Renal pelvis (tissue), 12 donors: Measurements from ENCODE around the gene MMRN1. TPM values are rescaled to one million over a fixed set of nuclear protein-coding genes. Genes with fewer than 3 reads are reported as not detected.

ENCODE experiments used
- DNase-seq: peaks from one replicate; pipeline ENCODE4 v3.0.0-alpha.2; 2013
- long read RNA-seq, 16 experiments: transcript quantifications; one replicate each; lab custom pipeline, GENCODE V29; 2026
- polyA plus RNA-seq, 3 donors: library from polyadenylated mRNA; unstranded; fragments of 120-200 nt; gene quantifications; one replicate each; pipeline ENCODE4 v1.2.1, GENCODE V29; 2013; ENCODE audit not compliant: insufficient read length in 3 of 3

Gene MMRN1
- 1 to 10 TPM; 1.7 to 5.5 (median 3.0) TPM for polyA plus RNA-seq
- long read RNA-seq, donor 1, full-length matches to known transcripts: 1 of 1 reads
- long read RNA-seq, donor 1, partial matches to known transcripts: 0 of 1 reads
- long read RNA-seq, donor 1, other reads (novel, unspliced or antisense): 0 of 1 reads
- long read RNA-seq, donor 2: 0 reads
- long read RNA-seq, donor 3: 0 reads
- long read RNA-seq, donor 4: 0 reads
- long read RNA-seq, donor 5: 0 reads
- long read RNA-seq, donor 6: 0 reads
- long read RNA-seq, donor 7, full-length matches to known transcripts: 2 of 2 reads
- long read RNA-seq, donor 7, partial matches to known transcripts: 0 of 2 reads
- long read RNA-seq, donor 7, other reads (novel, unspliced or antisense): 0 of 2 reads
- long read RNA-seq, donor 8: 0 reads
- long read RNA-seq, donor 9: 0 reads
- long read RNA-seq, donor 10, full-length matches to known transcripts: 1 of 1 reads
- long read RNA-seq, donor 10, partial matches to known transcripts: 0 of 1 reads
- long read RNA-seq, donor 10, other reads (novel, unspliced or antisense): 0 of 1 reads
- long read RNA-seq, donor 11, full-length matches to known transcripts: 1 of 1 reads
- long read RNA-seq, donor 11, partial matches to known transcripts: 0 of 1 reads
- long read RNA-seq, donor 11, other reads (novel, unspliced or antisense): 0 of 1 reads
- long read RNA-seq, donor 12: 0 reads
- long read RNA-seq, donor 13: 0 reads
- long read RNA-seq, donor 14: 0 reads
- long read RNA-seq, donor 15, full-length matches to known transcripts: 1 of 1 reads
- long read RNA-seq, donor 15, partial matches to known transcripts: 0 of 1 reads
- long read RNA-seq, donor 15, other reads (novel, unspliced or antisense): 0 of 1 reads
- long read RNA-seq, donor 16, partial matches to known transcripts: 0 of 2 reads
- long read RNA-seq, donor 16, other reads (novel, unspliced or antisense): 0 of 2 reads

DNA sequence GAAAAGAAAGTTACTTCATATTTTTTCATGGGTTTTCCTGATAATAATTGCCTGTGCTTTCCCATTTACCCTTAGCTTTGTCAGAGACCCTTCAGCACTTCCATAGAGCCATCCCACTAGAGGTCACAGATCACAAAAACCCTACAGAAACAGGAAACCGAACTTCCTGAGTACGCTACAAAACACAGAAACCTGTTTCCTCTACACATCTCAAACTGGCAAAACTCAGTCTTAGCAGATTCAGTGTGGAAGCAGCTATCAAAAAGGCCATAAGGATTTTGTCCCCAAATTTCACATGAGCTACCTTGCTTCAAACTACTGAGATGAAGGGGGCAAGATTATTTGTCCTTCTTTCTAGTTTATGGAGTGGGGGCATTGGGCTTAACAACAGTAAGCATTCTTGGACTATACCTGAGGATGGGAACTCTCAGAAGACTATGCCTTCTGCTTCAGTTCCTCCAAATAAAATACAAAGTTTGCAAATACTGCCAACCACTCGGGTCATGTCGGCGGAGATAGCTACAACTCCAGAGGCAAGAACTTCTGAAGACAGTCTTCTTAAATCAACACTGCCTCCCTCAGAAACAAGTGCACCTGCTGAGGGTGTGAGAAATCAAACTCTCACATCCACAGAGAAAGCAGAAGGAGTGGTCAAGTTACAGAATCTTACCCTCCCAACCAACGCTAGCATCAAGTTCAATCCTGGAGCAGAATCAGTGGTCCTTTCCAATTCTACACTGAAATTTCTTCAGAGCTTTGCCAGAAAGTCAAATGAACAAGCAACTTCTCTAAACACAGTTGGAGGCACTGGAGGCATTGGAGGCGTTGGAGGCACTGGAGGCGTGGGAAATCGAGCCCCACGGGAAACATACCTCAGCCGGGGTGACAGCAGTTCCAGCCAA lies at the start of gene MMRN1:
Gene MMRN1 (plus strand): TSS at position 206 of the 902 bp plus-strand sequence. CDS start 118 bp downstream, at position 324.
- DNase-seq: no peak

GRCh38 chr4:89847571-89848325 lies 46.9 kb upstream of the MMRN1 start:
- DNase-seq: peak; percentile 4

DNA sequence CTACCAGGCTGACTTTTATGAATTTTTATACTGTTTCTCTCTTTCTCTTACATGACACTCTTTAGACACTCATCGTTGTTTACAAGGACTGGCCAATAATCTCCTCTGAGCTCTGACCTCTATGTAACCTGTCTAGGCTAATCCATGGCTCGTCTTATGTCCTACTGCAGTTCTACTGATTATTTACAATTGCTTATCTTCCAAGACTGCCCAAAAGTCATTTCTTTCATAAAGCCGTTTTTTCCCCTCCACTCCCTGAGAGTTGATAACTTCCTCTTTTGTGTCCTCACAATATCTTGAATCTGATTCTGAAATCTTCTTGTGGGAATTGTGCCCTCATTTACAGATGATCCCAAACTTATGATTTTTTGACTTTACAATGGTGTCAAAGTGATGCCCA lies 39.4 kb upstream of the MMRN1 start:
- no peak for DNase-seq

DNA sequence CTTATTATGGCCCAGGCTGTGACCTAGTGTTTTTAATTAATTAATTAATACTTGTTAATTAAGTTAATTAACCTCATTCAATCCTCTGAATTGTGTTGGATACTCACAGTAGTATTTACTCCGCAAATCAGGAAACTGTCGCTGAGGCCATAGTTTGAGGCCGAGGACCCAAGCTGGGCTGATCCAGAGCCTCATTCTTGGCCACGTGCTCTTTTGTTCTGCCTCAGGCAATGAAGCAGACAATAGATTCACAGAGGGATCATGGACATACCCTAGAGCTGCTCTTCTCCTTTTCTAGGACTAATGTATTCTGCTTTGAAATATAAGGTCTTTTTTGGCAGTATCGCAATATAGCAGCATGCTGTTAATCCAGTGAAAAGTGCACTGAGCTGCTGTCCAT lies 33.7 kb upstream of the MMRN1 start:
- no peak for DNase-seq

- DNase-seq: no peak
These were observed 31.1 kb upstream of the MMRN1 start for GRCh38 chr4:89863533-89863932.

DNA sequence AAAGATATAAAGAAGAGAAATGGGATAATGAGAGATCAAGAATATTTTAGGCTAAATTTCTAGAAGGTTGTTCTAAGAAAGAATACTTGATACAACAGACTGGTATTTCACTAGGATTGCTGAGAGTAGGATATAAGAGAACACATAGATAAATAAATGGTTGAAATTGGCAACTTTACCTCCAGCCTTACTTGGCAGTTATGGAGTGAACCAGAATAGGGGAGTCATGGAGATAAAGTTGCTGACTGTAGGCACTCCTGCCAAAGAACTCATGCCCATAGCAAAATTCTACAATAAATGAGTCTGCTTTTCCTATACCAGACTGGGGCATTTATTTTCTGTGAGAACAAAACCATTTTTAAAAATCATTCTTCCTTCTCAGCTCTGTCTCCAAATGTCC lies 26.4 kb upstream of the MMRN1 start:
- DNase-seq: no peak

DNA sequence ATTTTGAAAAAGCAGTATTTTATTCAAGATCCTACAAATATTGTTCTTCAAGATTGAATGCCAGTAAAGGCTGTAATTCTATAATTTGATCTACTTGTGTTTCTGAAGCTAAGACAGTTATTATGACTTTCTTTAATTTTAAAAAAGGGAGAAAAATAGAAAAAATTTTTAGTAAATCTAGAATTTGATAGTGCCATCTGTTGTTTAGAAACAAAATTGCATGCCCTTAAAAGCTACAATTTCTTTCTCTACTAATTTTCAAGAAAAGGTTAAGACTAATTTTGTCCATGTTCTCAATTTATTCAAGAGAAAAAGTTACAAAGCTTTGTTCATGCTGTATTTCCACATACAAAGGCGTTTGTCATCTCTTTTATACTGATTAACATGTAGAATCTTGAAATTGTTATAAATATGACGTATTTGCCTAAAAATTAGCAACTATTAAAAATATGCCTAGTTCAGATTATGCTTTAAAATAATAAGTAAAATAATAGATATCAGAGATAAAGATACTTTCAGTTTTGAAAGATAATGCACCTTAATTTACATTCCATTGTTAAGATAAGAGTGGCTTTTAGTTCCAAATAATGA lies 25.6 kb upstream of the MMRN1 start:
- DNase-seq: no peak

DNA sequence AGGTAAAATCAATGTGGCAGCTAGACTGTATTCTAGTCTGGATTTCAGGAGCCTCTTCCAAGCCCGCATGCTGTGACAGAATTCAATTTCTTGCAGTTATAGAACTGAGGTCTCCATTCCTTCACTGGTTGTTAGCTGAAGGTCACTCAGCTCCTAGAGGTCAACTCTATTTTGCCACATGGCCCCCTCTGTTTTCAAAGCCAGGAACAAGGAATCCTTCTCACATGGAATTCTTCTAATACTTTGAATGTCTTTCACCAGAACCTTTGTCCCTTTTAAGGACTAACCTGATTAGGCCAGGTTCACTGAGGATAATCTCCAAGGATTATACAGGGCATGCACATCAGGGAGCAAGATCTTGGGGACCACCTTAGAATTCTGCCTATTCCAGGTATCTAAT lies 23.4 kb upstream of the MMRN1 start:
- DNase-seq: no peak

DNA sequence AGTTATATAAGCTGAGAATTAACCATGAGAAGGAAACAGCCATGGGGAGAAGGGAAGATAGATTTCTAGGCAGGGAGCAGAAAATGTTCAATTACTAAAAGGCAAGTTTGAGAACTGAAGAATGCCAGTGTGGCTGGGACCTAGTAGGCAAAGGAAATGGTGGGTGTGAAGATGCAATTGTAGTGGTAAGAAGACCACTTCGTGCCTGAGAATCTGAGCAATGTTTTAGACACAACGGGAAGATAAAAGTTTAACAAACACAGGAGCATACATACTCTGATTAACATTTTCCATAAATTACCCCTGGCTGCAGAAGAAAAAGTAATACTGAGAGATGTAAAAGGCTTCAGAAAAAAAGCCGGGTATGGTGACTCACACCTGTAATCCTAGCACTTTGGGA lies 18.1 kb upstream of the MMRN1 start:
- DNase-seq: no peak

DNA sequence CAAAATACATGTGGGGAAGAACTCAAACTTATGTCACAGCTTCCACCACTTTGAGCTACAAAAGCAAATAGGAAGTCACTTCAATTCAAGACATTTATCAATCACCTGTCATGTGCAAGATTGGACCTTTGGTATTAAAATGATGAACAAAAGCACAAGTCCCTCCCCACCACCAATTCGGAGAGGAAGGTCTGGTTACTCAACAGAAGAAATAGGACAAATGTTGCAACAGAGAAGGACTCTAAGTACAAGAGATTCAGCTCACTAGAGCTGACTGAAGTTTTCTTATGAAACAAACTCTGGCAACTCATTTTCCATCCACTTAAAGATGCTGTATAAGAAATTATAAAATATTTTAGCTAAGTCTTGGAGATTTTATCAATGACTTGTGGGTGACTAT lies 16.0 kb upstream of the MMRN1 start:
- DNase-seq: no peak

DNA sequence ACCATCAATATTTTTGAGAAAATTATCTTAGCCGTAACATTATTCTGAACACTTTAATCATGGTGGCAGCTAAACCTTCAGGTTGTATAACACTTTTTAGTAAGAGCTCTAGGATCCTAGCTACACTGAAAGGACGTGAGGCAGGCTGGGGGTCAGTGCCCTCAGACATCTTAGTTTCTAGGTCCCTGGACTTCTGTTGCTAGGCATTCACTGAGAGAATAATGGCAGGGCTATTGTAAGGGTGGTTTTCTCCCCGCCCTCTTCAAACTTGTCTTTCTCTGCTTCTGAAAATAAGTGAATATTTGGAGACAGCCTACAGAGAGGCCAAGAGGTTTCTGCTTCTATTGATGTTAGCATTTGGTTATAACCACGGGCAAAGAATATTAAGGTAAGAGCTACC lies 15.4 kb upstream of the MMRN1 start:
- no peak for DNase-seq

DNA sequence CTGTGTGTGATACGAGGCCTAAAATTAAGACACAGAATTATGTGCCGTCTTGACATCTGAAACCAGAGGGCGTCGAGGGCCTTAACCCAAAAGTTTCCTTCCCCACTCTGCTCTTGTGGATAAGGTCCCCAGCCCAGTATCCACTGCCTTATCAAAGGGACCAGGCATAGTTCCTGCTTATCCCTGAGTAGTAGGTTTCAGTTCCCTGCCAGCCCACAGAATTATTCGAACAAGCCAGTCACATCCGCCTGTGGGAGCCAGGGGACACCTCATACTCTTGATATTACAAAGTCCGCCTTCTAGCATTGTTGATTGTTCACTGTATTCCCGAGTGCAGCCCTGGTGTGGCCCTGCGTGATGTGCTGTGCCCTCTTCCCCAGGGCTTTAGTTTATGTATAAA lies 5.4 kb upstream of the MMRN1 start:
- no peak for DNase-seq

DNA sequence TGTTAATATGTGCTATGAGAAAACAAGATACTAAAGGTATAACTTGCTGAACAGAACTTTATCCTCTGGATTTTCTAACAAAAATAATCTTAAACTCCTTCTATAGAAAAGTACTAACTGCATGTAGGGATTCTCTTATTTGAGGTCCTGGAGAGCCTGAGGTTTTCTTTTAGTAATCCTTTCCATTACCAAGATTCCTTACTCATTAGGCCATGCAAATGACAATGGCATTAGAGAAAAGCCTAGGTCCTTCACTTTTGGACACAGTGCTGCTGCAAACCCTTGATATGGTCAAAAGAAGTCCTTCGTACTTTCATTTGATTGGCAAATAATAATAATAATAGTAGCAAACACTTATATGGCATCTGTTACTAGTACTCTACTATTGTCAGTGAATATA lies 3.2 kb downstream of the MMRN1 start:
- no peak for DNase-seq

- no peak for DNase-seq
These were observed 3.7 kb downstream of the MMRN1 start for GRCh38 chr4:89898304-89898716.

DNA sequence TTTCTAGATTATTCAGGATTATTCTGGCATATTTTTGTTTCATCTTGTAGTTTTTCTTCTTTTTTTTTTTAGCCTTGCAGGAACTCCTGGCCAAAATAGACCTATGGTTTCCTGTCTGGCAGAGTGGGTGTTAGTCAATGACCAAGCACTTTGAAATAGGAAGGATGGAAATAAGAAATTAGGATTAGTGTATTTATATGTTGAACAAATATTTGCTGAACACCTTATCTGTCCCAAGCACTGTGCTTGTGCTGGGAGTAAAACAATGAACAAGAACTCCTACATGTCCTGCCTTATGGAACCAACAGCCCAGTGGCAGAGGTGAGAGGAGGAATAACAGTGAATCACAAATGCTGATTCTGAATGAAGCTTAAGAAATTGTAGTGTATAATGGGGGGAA lies 4.5 kb downstream of the MMRN1 start:
- DNase-seq: no peak

GRCh38 chr4:89899854-89900253 lies 5.2 kb downstream of the MMRN1 start:
- DNase-seq: no peak

DNA sequence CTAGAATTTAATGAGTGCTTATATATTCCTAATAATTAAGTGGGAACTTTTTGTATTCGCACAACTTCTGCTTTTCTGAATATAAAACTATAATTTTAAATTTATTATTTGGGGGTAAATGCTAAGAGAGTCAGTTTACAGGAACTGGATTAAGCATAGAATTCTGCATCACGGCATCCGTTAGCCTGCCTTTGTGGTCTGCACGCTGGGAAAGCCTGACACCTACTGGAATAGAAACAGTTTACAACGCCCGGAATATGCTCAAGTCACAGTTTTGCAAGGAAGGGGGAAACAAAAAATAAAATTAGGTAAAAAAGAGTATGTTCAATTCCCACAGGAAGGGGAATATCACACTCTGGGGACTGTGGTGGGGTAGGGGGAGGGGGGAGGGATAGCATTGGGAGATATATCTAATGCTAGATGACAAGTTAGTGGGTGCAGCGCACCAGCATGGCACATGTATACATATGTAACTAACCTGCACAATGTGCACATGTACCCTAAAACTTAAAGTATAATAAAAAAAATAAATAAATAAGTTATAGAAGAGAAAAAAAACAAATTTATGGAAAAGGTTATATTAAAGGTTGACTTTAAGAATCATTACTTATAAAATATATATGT lies 7.3 kb downstream of the MMRN1 start:
- peak; percentile 50 for DNase-seq

- DNase-seq: no peak
These were observed 9.9 kb downstream of the MMRN1 start for GRCh38 chr4:89904524-89904923.

DNA sequence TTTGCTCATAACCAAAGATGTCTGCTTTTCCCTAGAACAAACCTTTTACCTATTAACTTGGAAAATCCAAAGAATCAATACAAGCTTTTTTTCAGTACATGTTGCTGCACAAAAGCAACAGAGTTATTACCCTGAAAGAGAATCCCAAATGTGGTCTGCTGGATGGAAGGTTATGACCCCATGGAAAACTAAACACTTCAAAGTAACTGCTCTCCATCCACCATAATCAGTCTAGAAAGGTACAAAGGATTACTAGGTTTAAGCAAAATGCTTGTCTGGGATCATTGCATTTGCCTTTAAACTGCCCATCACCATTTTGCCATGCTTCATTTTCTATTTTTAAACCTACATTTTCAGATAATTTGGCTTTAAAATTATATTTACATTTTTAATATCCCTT lies 11.7 kb downstream of the MMRN1 start:
- no peak for DNase-seq
